ENCODE measurements around the gene HOXD3. TPM values are rescaled to one million over a fixed set of nuclear protein-coding genes. Genes with fewer than 3 reads are reported as not detected.

Gene HOXD3
- total RNA-seq, 6 donors from 2014 or later: 0.49 to 0.57 (median 0.49) TPM; not detected in 3

DNA sequence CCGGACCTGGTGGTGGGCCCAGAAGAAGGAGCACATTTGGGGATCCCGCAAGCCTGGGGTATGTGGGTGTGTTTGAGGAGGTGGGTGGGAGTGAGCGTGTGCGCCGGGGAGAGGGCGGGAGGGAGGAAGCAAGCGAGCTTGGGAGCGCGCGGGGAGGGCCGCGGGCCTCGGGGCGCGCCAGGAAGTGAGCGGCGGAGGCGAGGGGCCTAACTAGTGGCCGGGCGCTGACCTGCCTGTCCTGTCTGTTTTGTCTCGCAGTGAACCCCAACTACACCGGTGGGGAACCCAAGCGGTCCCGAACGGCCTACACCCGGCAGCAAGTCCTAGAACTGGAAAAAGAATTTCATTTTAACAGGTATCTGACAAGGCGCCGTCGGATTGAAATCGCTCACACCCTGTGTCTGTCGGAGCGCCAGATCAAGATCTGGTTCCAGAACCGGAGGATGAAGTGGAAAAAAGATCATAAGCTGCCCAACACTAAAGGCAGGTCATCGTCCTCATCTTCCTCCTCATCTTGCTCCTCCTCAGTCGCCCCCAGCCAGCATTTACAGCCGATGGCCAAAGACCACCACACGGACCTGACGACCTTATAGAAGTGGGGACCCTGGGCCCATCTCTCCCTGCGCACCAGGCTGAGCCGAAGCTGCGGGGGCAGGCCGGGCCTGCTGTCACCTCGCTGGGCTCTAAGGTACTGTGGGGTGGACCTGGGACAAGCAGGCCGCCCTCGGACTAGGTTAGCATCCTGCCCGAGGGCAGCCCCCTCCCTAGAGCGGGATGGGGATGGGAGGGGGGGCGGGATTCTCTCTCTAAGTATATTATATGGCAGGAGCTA lies 4.5 kb upstream of the HOXD3 start:
- peak in 1 of 2 donors; percentile 54 for DNase-seq
- TF ChIP-seq EP300 (IDR thresholded peaks at IDR 0.05) (no peak), CTCF (IDR thresholded peaks at IDR 0.05) (no peak), POLR2AphosphoS5 (IDR thresholded peaks at IDR 0.05) (no peak), POLR2A (IDR thresholded peaks at IDR 0.05) (no peak)
- 10 to 11% methylated on average over 39 to 45 of the region's 48 CpGs for WGBS, 2 donors
- no peak overlapping the region for H3K4me3 ChIP-seq
- H3K27ac ChIP-seq: no peak overlapping the region
- H3K27me3 ChIP-seq: peaks cover 0 to 86% (median 43%) of the 10 kb centered on the region in 4 donors
- peak in 1 of 2 donors; percentile 32 for ATAC-seq (ENCODE audit: low FRiP score in 2 of 2)
- H3K36me3 ChIP-seq: no peaks in the 10 kb centered on the region
- H3K4me1 ChIP-seq: peaks cover 5 to 44% (median 11%) of the 10 kb centered on the region in 4 donors
- no peaks in the 10 kb centered on the region for H3K9me3 ChIP-seq

DNA sequence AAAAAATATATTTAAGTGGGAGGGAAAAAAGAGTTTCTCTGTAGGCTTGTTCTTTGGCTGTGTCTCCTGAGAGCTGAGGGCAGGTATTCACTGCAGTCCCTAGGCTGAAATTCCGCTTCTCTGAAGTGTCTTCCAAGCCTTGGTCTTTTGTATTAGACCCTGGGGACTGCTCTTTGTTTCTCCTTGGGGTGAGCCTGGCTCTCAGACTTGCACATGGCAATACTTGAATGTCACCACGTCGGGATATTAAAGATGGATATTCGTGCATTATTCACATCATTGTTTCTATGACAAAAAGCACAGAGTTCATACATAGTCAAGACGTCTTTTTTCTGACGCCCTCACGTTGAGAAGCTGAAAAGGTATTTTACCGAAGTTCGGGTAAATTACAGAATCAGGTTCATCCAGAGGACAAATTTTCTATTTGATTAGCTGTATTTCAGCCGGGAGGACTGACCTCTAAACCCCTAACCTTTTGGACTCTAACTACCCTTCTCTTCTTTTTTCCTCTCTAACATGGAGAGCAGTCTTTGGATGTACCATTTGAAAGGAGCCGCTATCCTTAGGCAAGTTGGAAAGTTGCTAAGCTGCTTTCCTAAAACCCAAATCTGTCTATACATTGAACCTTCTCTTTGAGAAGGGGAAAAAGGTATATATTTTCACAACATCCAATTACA lies 2.4 kb upstream of the HOXD3 start:
- Histone ChIP-seq H3K4me3 (no peak overlapping the region), H3K36me3 (no peaks in the 10 kb centered on the region), H3K9me3 (no peaks in the 10 kb centered on the region), H3K27me3 (peaks cover 0 to 86% (median 43%) of the 10 kb centered on the region in 4 donors), H3K27ac (no peak overlapping the region), H3K4me1 (peaks cover 6 to 43% (median 18%) of the 10 kb centered on the region in 4 donors)
- ATAC-seq (ENCODE audit: low FRiP score in 2 of 2) (no peak), DNase-seq (no peak)
- WGBS, 2 donors: 17 to 24% methylated on average over 11 of the region's 11 CpGs
- TF ChIP-seq EP300 (IDR thresholded peaks at IDR 0.05): no peak
- no peak for TF ChIP-seq CTCF (IDR thresholded peaks at IDR 0.05)
- no peak for TF ChIP-seq POLR2A (IDR thresholded peaks at IDR 0.05)
- no peak for TF ChIP-seq POLR2AphosphoS5 (IDR thresholded peaks at IDR 0.05)

- H3K27me3 ChIP-seq: peaks cover 0 to 86% (median 47%) of the 10 kb centered on the region in 4 donors
- ATAC-seq (ENCODE audit: low FRiP score in 2 of 2) (no peak), DNase-seq (no peak)
- TF ChIP-seq POLR2AphosphoS5 (IDR thresholded peaks at IDR 0.05) (no peak), POLR2A (IDR thresholded peaks at IDR 0.05) (no peak), CTCF (IDR thresholded peaks at IDR 0.05) (no peak), EP300 (IDR thresholded peaks at IDR 0.05) (no peak)
- H3K4me1 ChIP-seq: peaks cover 14 to 49% (median 25%) of the 10 kb centered on the region in 4 donors
- no peaks in the 10 kb centered on the region for H3K36me3 ChIP-seq
- 10 to 14% methylated on average over 6 of the region's 6 CpGs for WGBS, 2 donors
- no peak overlapping the region for H3K4me3 ChIP-seq
- H3K9me3 ChIP-seq: no peaks in the 10 kb centered on the region
- H3K27ac ChIP-seq: no peak overlapping the region
Measured at GRCh38 chr2:176155356-176156044, 1.6 kb upstream of the HOXD3 start.

DNA sequence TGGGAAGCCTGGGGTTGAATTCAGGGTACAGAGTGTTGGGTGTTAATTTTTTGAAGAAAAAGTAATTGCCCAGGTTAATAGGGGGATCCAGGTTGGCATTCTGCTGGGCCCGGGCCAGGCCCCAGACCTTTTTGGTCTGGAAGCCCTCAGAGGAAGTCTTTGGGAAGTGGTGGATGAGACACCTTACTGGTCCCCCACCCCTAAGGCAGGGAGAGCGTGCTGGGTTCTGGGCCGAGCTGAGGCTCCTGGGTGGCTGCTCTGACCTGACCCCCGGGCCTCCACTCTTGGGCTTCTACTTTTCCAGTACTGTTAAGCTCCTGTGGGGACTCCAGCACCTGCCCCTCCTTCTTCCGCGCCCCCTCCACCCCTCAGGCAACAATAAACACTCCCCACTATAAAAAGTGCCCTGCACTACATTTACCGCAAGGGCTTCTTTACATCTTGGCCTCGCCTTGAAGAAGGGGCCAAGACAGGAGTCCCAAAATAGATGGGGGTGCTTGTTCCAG lies 753 bp upstream of the HOXD3 start:
- TF ChIP-seq POLR2A (IDR thresholded peaks at IDR 0.05) (no peak), CTCF (IDR thresholded peaks at IDR 0.05) (no peak), POLR2AphosphoS5 (IDR thresholded peaks at IDR 0.05) (no peak)
- Histone ChIP-seq H3K27me3 (peaks cover 0 to 86% (median 45%) of the 10 kb centered on the region in 4 donors), H3K36me3 (no peaks in the 10 kb centered on the region), H3K9me3 (no peaks in the 10 kb centered on the region), H3K27ac (no peak overlapping the region), H3K4me3 (no peak overlapping the region), H3K4me1 (peaks cover 14 to 52% (median 27%) of the 10 kb centered on the region in 4 donors)
- DNase-seq (no peak), ATAC-seq (ENCODE audit: low FRiP score in 2 of 2) (no peak)
- WGBS, 2 donors: 16 to 36% methylated on average over 7 to 8 of the region's 8 CpGs

Data from upper lobe of left lung (tissue), 6 donors.